Urinary bladder (tissue), 4 donors: Measurements from ENCODE around the gene TNC. TPM values are rescaled to one million over a fixed set of nuclear protein-coding genes. Genes with fewer than 3 reads are reported as not detected.

Experiments
- DNase-seq: peaks from one replicate; pipeline ENCODE4 v3.0.0-alpha.2; 2015; ENCODE audit errors: extremely low spot score
- H3K27ac ChIP-seq: one replicate; pipeline ENCODE4 v1.5.1; 2013; ENCODE audit warnings: low read depth, mild to moderate bottlenecking, moderate library complexity
- H3K36me3 ChIP-seq: one replicate; pipeline ENCODE4 v1.6.1; 2013; ENCODE audit warnings: mild to moderate bottlenecking, moderate library complexity; ENCODE audit not compliant: insufficient read depth
- H3K4me1 ChIP-seq: one replicate; pipeline ENCODE4 v1.6.1; 2013; ENCODE audit warnings: mild to moderate bottlenecking, moderate library complexity; ENCODE audit not compliant: insufficient read depth
- H3K4me3 ChIP-seq: one replicate; pipeline ENCODE4 v1.5.1; 2013; ENCODE audit warnings: low read depth, low read length
- WGBS: extraction: QIAGEN DNeasy Blood & Tissue Kit; methylation state at CpG from one replicate; pipeline ENCODE4 v1.1.7; 2013; 5-methylcytosine and 5-hydroxymethylcytosine counted together
- polyA plus RNA-seq: library from polyadenylated mRNA; stranded (reverse); fragments of 200-250 nt; gene quantifications from one replicate; pipeline ENCODE4 v1.2.3, GENCODE V29; 2013
- total RNA-seq: library from RNA; depleted of rRNA; stranded (reverse); fragments of >200 nt; gene quantifications from one replicate; pipeline ENCODE4 v1.2.3, GENCODE V29; 2014
- donor health status: healthy with polysubstance abuse.
- donor health status: healthy.

Gene TNC
- total and polyA plus RNA-seq, 2 donors, result 43.5 to 155 TPM

GRCh38 chr9:115104908-115105307, 13.0 kb downstream of the TNC start:
- WGBS, result 78% methylated on average over 4 of the region's 4 CpGs
- DNase-seq, result no peak
- Histone ChIP-seq H3K4me3 (no peak overlapping the region), H3K4me1 (no peaks in the 10 kb centered on the region), H3K36me3 (no peaks in the 10 kb centered on the region), H3K27ac (no peak overlapping the region)

- no peaks in the 10 kb centered on the region for H3K36me3 ChIP-seq
- H3K27ac ChIP-seq, result no peak overlapping the region
- no peak overlapping the region for H3K4me3 ChIP-seq
- H3K4me1 ChIP-seq, result no peaks in the 10 kb centered on the region
- DNase-seq, result no peak
- WGBS, result 88% methylated on average over 3 of the region's 3 CpGs
These were observed 14.0 kb downstream of the TNC start for GRCh38 chr9:115103746-115104477.

DNA sequence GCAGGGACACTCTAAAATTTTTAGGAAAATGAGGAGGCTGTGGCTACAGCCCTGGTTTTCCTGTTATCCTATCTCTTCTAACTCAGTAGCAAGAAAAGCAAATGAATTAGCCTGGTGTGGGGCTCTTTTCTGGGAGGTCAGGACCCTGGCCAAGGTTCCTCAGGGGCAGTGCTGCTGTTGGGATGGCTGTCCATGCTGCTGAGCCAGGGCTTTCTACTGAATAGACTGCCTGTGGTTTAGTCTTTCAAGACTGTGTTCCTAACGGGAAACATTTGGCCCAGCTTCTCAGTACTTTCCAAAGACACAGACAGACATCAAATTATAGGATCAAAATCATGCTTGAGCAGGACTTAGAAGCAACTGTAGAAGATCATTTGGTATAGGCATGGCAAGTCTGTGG, 18.1 kb downstream of the TNC start:
- H3K4me3 ChIP-seq, result no peak overlapping the region
- 47% methylated on average over 1 of the region's 1 CpG for WGBS
- no peaks in the 10 kb centered on the region for H3K4me1 ChIP-seq
- H3K36me3 ChIP-seq, result no peaks in the 10 kb centered on the region
- no peak overlapping the region for H3K27ac ChIP-seq
- DNase-seq, result no peak

GRCh38 chr9:115098226-115098965, 19.6 kb downstream of the TNC start:
- 19% methylated on average over 5 of the region's 5 CpGs for WGBS
- no peaks in the 10 kb centered on the region for H3K36me3 ChIP-seq
- H3K4me3 ChIP-seq, result no peak overlapping the region
- no peak for DNase-seq
- no peaks in the 10 kb centered on the region for H3K4me1 ChIP-seq
- H3K27ac ChIP-seq, result no peak overlapping the region

- Histone ChIP-seq H3K4me1 (no peaks in the 10 kb centered on the region), H3K36me3 (no peaks in the 10 kb centered on the region), H3K27ac (no peak overlapping the region), H3K4me3 (no peak overlapping the region)
- DNase-seq, result no peak
- 92% methylated on average over 2 of the region's 2 CpGs for WGBS
These were observed 24.4 kb downstream of the TNC start for GRCh38 chr9:115093520-115093919.

- no peak for DNase-seq
- Histone ChIP-seq H3K4me1 (no peaks in the 10 kb centered on the region), H3K36me3 (no peaks in the 10 kb centered on the region)
These were observed 27.5 kb downstream of the TNC start for GRCh38 chr9:115090486-115090885.

DNA sequence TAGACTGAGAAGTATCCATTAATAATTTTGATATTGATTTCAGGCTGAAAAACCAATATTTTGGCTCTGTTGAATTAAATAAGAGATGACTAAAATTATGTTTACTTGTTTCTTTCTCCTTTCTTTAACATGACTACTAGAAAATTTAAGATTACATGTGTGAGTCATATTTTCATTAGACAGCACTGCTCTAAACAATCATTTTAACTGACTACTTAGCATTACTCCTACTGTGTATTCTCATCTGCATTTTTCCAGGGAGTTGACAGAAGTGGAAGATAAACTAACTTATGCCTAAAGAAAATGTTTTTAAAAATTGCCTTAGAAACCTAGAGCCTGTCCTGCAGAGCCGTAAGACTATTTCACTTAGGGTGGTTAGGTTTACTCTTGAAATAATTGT, 29.1 kb downstream of the TNC start:
- DNase-seq, result no peak
- no peak overlapping the region for H3K27ac ChIP-seq

More at GRCh38 chr9:115090486-115090885, 27.5 kb downstream of the TNC start:
- H3K27ac ChIP-seq, result no peak overlapping the region
- WGBS, result 96% methylated on average over 9 of the region's 9 CpGs
- H3K4me3 ChIP-seq, result no peak overlapping the region

DNA sequence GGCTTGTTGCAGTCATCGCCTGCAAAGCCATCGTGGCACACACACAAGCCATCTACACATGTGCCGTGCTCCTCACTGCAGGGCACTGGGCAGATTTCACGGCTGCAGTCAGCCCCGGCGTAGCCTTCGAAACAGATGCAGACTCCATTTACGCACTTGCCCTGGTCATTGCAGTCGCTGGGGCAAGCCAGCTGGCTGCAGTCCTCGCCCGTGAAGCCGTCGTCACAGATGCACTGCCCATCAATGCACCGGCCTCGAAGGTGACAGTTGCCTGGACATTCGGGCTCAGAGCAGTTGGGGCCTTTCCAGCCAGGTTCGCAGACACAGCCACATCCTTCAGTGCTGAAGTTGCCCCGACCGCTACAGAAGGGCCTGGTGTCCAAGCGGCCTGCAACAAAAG, 31.1 kb downstream of the TNC start:
- 95% methylated on average over 20 of the region's 20 CpGs for WGBS
- Histone ChIP-seq H3K4me3 (no peak overlapping the region), H3K36me3 (no peaks in the 10 kb centered on the region), H3K27ac (no peak overlapping the region), H3K4me1 (no peaks in the 10 kb centered on the region)
- DNase-seq, result no peak

More for the DNA sequence above, 29.1 kb downstream of the TNC start:
- 89% methylated on average over 1 of the region's 1 CpG for WGBS
- Histone ChIP-seq H3K4me3 (no peak overlapping the region), H3K36me3 (no peaks in the 10 kb centered on the region), H3K4me1 (no peaks in the 10 kb centered on the region)

DNA sequence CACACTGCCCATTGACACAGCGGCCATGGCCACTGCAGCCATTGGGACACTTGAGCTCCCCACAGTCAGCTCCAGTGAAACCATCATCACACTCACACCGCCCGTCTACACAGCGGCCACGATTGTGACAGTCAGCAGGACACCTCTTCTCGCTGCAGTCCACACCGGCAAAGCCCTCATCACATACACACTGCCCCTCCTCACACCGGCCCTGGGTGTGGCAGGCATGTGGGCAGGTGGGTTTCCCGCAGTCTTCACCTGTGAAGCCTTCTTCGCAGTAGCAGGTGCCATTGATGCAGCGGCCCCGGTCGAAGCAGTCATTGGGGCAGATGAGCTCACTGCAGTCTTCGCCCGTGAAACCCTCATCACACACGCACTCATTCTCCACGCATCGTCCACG, 31.5 kb downstream of the TNC start:
- H3K4me1 ChIP-seq, result no peaks in the 10 kb centered on the region
- no peaks in the 10 kb centered on the region for H3K36me3 ChIP-seq
- no peak overlapping the region for H3K27ac ChIP-seq
- WGBS, result 98% methylated on average over 19 of the region's 19 CpGs
- H3K4me3 ChIP-seq, result no peak overlapping the region
- DNase-seq, result no peak

- WGBS, result 90% methylated on average over 22 of the region's 22 CpGs
- H3K4me3 ChIP-seq, result no peak overlapping the region
- no peak overlapping the region for H3K27ac ChIP-seq
- H3K36me3 ChIP-seq, result no peaks in the 10 kb centered on the region
- DNase-seq, result no peak
- H3K4me1 ChIP-seq, result no peaks in the 10 kb centered on the region
These were observed 32.1 kb downstream of the TNC start for GRCh38 chr9:115085773-115086377.

GRCh38 chr9:115084709-115085108, 33.2 kb downstream of the TNC start:
- WGBS, result 85% methylated on average over 3 of the region's 3 CpGs
- Histone ChIP-seq H3K4me3 (no peak overlapping the region), H3K36me3 (no peaks in the 10 kb centered on the region), H3K27ac (no peak overlapping the region), H3K4me1 (no peaks in the 10 kb centered on the region)
- DNase-seq, result no peak

GRCh38 chr9:115084157-115084556, 33.8 kb downstream of the TNC start:
- Histone ChIP-seq H3K4me1 (no peaks in the 10 kb centered on the region), H3K27ac (no peak overlapping the region), H3K36me3 (no peaks in the 10 kb centered on the region), H3K4me3 (no peak overlapping the region)
- no peak for DNase-seq
- 90% methylated on average over 12 of the region's 12 CpGs for WGBS

GRCh38 chr9:115080242-115080641, 37.7 kb downstream of the TNC start:
- H3K27ac ChIP-seq, result no peak overlapping the region
- whole genome bisulfite sequencing, result 68% methylated on average over 3 of the region's 3 CpGs
- H3K4me1 ChIP-seq, result no peaks in the 10 kb centered on the region
- H3K36me3 ChIP-seq, result no peaks in the 10 kb centered on the region
- H3K4me3 ChIP-seq, result no peak overlapping the region
- DNase-seq, result no peak

DNA sequence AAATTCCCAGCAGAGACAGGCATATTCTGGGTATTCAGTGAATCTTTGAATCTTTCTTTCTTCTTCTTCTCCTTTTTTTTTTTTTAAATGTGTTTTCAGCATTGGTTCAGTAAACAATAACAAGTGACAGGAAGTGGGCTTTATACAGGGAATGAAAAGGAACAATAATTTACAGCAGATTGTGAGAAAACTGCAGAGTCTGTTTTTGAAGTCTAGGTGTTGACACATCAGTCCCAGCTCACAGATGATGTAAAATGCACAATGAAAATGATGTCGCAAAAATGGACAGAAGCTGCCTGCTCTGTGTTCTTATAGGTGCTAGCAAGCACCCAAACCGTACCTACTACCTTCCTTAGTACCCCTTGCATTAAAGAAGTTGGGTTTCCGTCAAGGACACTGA, 38.8 kb downstream of the TNC start:
- Histone ChIP-seq H3K4me3 (no peak overlapping the region), H3K36me3 (no peaks in the 10 kb centered on the region), H3K27ac (no peak overlapping the region), H3K4me1 (no peaks in the 10 kb centered on the region)
- WGBS, result 89% methylated on average over 3 of the region's 3 CpGs
- no peak for DNase-seq
